ENCODE results near the gene GYPE. TPM values are rescaled to one million over a fixed set of nuclear protein-coding genes. Genes with fewer than 3 reads are reported as not detected.
"Not testable (repeated sequence)": the region's sequence is repeated elsewhere in the genome, so short reads cannot be mapped to it uniquely, and the experiment has no call there.

The GYPE gene
- total and polyA plus RNA-seq, 4 donors = 0.08 to 53.9 (median 0.11) TPM

- H3K27ac ChIP-seq (ENCODE audit: low read depth in 1 of 2, low read length in 2 of 2); H3K4me1 ChIP-seq (ENCODE audit: control insufficient read depth in 4 of 4, insufficient read depth in 4 of 4, low read length in 3 of 4); H3K27me3 ChIP-seq (ENCODE audit: control insufficient read depth in 4 of 4, insufficient read depth in 4 of 4, low read length in 3 of 4); DNase-seq (ENCODE audit: low spot score); H3K36me3 ChIP-seq (ENCODE audit: control insufficient read depth in 4 of 4, insufficient read depth in 3 of 4, low read depth in 1 of 4, low read length in 3 of 4); H3K9me3 ChIP-seq (ENCODE audit: control insufficient read depth in 4 of 4, low read length in 3 of 4); H3K9ac ChIP-seq (ENCODE audit: low read depth in 1 of 2, low read length in 2 of 2); H3K4me3 ChIP-seq (ENCODE audit: low read depth in 1 of 3, low read length in 3 of 3): not testable (repeated sequence)
- 29% methylated on average over 1 of the region's 3 CpGs for WGBS
Observed at GRCh38 chr4:143888189-143888588, 17.2 kb downstream of the GYPE start.

GRCh38 chr4:143884965-143885364 is 20.4 kb downstream of the GYPE start:
- H3K36me3 ChIP-seq (ENCODE audit: control insufficient read depth in 4 of 4, insufficient read depth in 3 of 4, low read depth in 1 of 4, low read length in 3 of 4); H3K27me3 ChIP-seq (ENCODE audit: control insufficient read depth in 4 of 4, insufficient read depth in 4 of 4, low read length in 3 of 4); H3K9ac ChIP-seq (ENCODE audit: low read depth in 1 of 2, low read length in 2 of 2); H3K27ac ChIP-seq (ENCODE audit: low read depth in 1 of 2, low read length in 2 of 2); H3K4me3 ChIP-seq (ENCODE audit: low read depth in 1 of 3, low read length in 3 of 3); DNase-seq (ENCODE audit: low spot score); H3K4me1 ChIP-seq (ENCODE audit: control insufficient read depth in 4 of 4, insufficient read depth in 4 of 4, low read length in 3 of 4); H3K9me3 ChIP-seq (ENCODE audit: control insufficient read depth in 4 of 4, low read length in 3 of 4): not testable (repeated sequence)

GRCh38 chr4:143883529-143883928 is 21.8 kb downstream of the GYPE start:
- TF ChIP-seq SP1 (IDR thresholded peaks at IDR 0.05) (no peak), MAX (IDR thresholded peaks at IDR 0.05) (no peak), HNF4A (conservative IDR thresholded peaks at IDR 0.05) (no peak), EGR1 (IDR thresholded peaks at IDR 0.05; ENCODE audit: low read depth in 2 of 2) (no peak), RXRA (IDR thresholded peaks at IDR 0.05) (no peak)
- H3K4me1 ChIP-seq (ENCODE audit: control insufficient read depth in 4 of 4, insufficient read depth in 4 of 4, low read length in 3 of 4) = no peaks in the 10 kb centered on the region
- H3K36me3 ChIP-seq (ENCODE audit: control insufficient read depth in 4 of 4, insufficient read depth in 3 of 4, low read depth in 1 of 4, low read length in 3 of 4) = no peaks in the 10 kb centered on the region
- no peaks in the 10 kb centered on the region for H3K27me3 ChIP-seq (ENCODE audit: control insufficient read depth in 4 of 4, insufficient read depth in 4 of 4, low read length in 3 of 4)
- H3K4me3 ChIP-seq (ENCODE audit: low read depth in 1 of 3, low read length in 3 of 3) = no peak overlapping the region
- H3K9me3 ChIP-seq (ENCODE audit: control insufficient read depth in 4 of 4, low read length in 3 of 4) = no peaks in the 10 kb centered on the region
- H3K9ac ChIP-seq (ENCODE audit: low read depth in 1 of 2, low read length in 2 of 2) = no peak overlapping the region
- no peak overlapping the region for H3K27ac ChIP-seq (ENCODE audit: low read depth in 1 of 2, low read length in 2 of 2)
- DNase-seq (ENCODE audit: low spot score) = no peak

- TF ChIP-seq ATF3 (IDR thresholded peaks at IDR 0.05) = no peak
- TF ChIP-seq RXRA (IDR thresholded peaks at IDR 0.05) = no peak
- TF ChIP-seq RAD21 (IDR thresholded peaks at IDR 0.05) = no peak
- no peak for TF ChIP-seq HNF4A (conservative IDR thresholded peaks at IDR 0.05)
- no peak for TF ChIP-seq FOXA1 (IDR thresholded peaks at IDR 0.05)
- no peak for TF ChIP-seq EGR1 (IDR thresholded peaks at IDR 0.05; ENCODE audit: low read depth in 2 of 2)
- TF ChIP-seq NR2F2 (IDR thresholded peaks at IDR 0.05) = no peak
- TF ChIP-seq FOXA2 (IDR thresholded peaks at IDR 0.05) = no peak
- no peak for TF ChIP-seq YY1 (IDR thresholded peaks at IDR 0.05)
- TF ChIP-seq ZBTB33 (IDR thresholded peaks at IDR 0.05) = no peak
- TF ChIP-seq JUND (IDR thresholded peaks at IDR 0.05) = no peak
- TF ChIP-seq SP1 (IDR thresholded peaks at IDR 0.05) = no peak
- TF ChIP-seq CTCF (IDR thresholded peaks at IDR 0.05; ENCODE audit: low read depth, low read length, missing input control) = no peak
- no peak for TF ChIP-seq REST (IDR thresholded peaks at IDR 0.05)
- TF ChIP-seq HNF4G (IDR thresholded peaks at IDR 0.05) = no peak
- Histone ChIP-seq H3K9me3 (ENCODE audit: control insufficient read depth in 4 of 4, low read length in 3 of 4) (no peaks in the 10 kb centered on the region), H3K27ac (ENCODE audit: low read depth in 1 of 2, low read length in 2 of 2) (no peak overlapping the region), H3K36me3 (ENCODE audit: control insufficient read depth in 4 of 4, insufficient read depth in 3 of 4, low read depth in 1 of 4, low read length in 3 of 4) (no peaks in the 10 kb centered on the region), H3K4me1 (ENCODE audit: control insufficient read depth in 4 of 4, insufficient read depth in 4 of 4, low read length in 3 of 4) (no peaks in the 10 kb centered on the region), H3K4me3 (ENCODE audit: low read depth in 1 of 3, low read length in 3 of 3) (no peak overlapping the region), H3K9ac (ENCODE audit: low read depth in 1 of 2, low read length in 2 of 2) (no peak overlapping the region), H3K27me3 (ENCODE audit: control insufficient read depth in 4 of 4, insufficient read depth in 4 of 4, low read length in 3 of 4) (no peaks in the 10 kb centered on the region)
- 79% methylated on average over 4 of the region's 4 CpGs for WGBS
- no peak for DNase-seq (ENCODE audit: low spot score)
Observed at GRCh38 chr4:143882892-143883291, 22.5 kb downstream of the GYPE start.
